DOHH2 (cell line): ENCODE measurements around the gene LRRC63.

Experiments used
- EZH2phosphoT487 ChIP-seq: fragments of 200-600 bp; sonication (generic); IDR thresholded peaks from 2 replicates; pipeline ENCODE4 v1.6.1; 2017; ENCODE audit warnings: borderline replicate concordance, mild to moderate bottlenecking, antibody characterized with exemption, low read length, moderate library complexity, mixed read lengths
- TF ChIP-seq, protein P1 (sequence below): fragments of 200-600 bp; sonication (generic); IDR thresholded peaks from one replicate; pipeline ENCODE4 v1.5.1; 2014; ENCODE audit warnings: antibody characterized with exemption, mild to moderate bottlenecking, low read depth, low read length; ENCODE audit not compliant: poor library complexity, severe bottlenecking

DNA sequence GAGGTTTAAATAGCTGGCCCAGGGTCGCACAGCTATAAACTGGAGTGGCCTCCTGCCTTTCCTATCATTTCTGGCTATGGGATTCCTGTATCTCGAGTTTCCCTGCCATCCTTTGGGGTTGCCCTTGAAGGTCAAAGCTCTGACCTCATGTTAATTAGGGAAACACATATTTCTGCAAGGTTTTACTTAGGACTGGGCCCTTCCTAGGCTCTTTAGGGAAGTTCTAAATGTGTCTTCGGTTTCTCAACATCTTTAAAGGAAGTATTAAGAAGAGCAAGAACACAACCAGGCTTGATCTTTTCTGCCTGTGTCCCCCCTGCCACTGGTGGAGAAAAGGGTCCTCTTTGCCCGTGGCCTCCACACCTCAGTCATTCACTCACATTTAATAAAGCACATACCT lies 40.5 kb upstream of the LRRC63 start:
- TF ChIP-seq, protein P1, sequence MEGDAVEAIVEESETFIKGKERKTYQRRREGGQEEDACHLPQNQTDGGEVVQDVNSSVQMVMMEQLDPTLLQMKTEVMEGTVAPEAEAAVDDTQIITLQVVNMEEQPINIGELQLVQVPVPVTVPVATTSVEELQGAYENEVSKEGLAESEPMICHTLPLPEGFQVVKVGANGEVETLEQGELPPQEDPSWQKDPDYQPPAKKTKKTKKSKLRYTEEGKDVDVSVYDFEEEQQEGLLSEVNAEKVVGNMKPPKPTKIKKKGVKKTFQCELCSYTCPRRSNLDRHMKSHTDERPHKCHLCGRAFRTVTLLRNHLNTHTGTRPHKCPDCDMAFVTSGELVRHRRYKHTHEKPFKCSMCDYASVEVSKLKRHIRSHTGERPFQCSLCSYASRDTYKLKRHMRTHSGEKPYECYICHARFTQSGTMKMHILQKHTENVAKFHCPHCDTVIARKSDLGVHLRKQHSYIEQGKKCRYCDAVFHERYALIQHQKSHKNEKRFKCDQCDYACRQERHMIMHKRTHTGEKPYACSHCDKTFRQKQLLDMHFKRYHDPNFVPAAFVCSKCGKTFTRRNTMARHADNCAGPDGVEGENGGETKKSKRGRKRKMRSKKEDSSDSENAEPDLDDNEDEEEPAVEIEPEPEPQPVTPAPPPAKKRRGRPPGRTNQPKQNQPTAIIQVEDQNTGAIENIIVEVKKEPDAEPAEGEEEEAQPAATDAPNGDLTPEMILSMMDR: no peak
- no peak for TF ChIP-seq EZH2phosphoT487
